Lung (tissue), 12 donors: ENCODE measurements around the gene IQSEC1. TPM values are rescaled to one million over a fixed set of nuclear protein-coding genes. Genes with fewer than 3 reads are reported as not detected.
"Not testable (repeated sequence)": the region's sequence is repeated elsewhere in the genome, so short reads cannot be mapped to it uniquely, and the experiment has no call there.

ENCODE experiments used
- ATAC-seq: fragments of 200-7000 bp; cut with Tn5 transposase; one replicate; pipeline ENCODE4 v1.9.1; 2020; ENCODE audit warnings: moderate number of reproducible peaks; ENCODE audit not compliant: insufficient read depth, low FRiP score
- DNase-seq, 3 donors: peaks; one replicate each; pipeline ENCODE4 v3.0.0-alpha.2; 2013 to 2017
- H3K27ac ChIP-seq, 2 donors: one replicate each; pipeline ENCODE4 v1.5.1; 2013; ENCODE audit warnings: mild to moderate bottlenecking in 2 of 2, moderate library complexity in 2 of 2, control low read depth in 1 of 2, inconsistent platforms in 1 of 2, low read depth in 1 of 2, low read length in 1 of 2
- H3K27me3 ChIP-seq, 3 donors: one replicate each; pipeline ENCODE4 v1.5.1; 2013; ENCODE audit warnings: low read length in 2 of 3; ENCODE audit not compliant: control insufficient read depth in 3 of 3, insufficient read depth in 3 of 3
- H3K36me3 ChIP-seq, 4 donors: one replicate each; pipeline ENCODE4 v1.5.1; 2013; ENCODE audit warnings: low read length in 4 of 4, mild to moderate bottlenecking in 1 of 4, moderate library complexity in 1 of 4; ENCODE audit not compliant: control insufficient read depth in 4 of 4, insufficient read depth in 4 of 4
- H3K4me1 ChIP-seq, 5 donors: one replicate each; pipeline ENCODE4 v1.5.1; 2013; ENCODE audit warnings: low read length in 5 of 5, mild to moderate bottlenecking in 2 of 5, moderate library complexity in 1 of 5; ENCODE audit not compliant: control insufficient read depth in 5 of 5, insufficient read depth in 5 of 5
- H3K4me3 ChIP-seq: one replicate; pipeline ENCODE4 v1.5.1; 2013; ENCODE audit warnings: mild to moderate bottlenecking, control low read depth, moderate library complexity
- H3K9ac ChIP-seq, 2 donors: one replicate each; pipeline ENCODE4 v1.5.1; 2013; ENCODE audit warnings: low read length in 2 of 2, control low read depth in 1 of 2; ENCODE audit not compliant: insufficient read depth in 1 of 2
- H3K9me3 ChIP-seq, 4 donors: one replicate each; pipeline ENCODE4 v1.5.1; 2013; ENCODE audit warnings: low read length in 3 of 4, mild to moderate bottlenecking in 1 of 4, moderate library complexity in 1 of 4; ENCODE audit not compliant: control insufficient read depth in 4 of 4, insufficient read depth in 3 of 4
- WGBS, 2 donors: extraction: QIAGEN DNeasy Blood & Tissue Kit; methylation state at CpG; one replicate each; pipeline ENCODE4 v1.1.7; 2013; 5-methylcytosine and 5-hydroxymethylcytosine counted together
- polyA plus RNA-seq, 2 donors: library from polyadenylated mRNA; stranded (reverse); fragments of 200-250 nt; gene quantifications; one replicate each; pipeline ENCODE4 v1.2.1, GENCODE V29; 2013
- total RNA-seq, 2 donors: library from RNA; depleted of rRNA in 1 of 2; stranded (reverse); fragments of >200 nt in 1 of 2; gene quantifications; one replicate each; pipeline ENCODE4 v1.2.1, GENCODE V29; 2014 to 2021
- TF ChIP-seq, protein P1 (sequence below): IDR thresholded peaks from 2 replicates; pipeline ENCODE4 v1.5.1; 2012; ENCODE audit warnings: mild to moderate bottlenecking; ENCODE audit errors: control extremely low read depth, extremely low read depth
- donor health status: control.
- donor health status: control.
- donor health status: Bipolar disorder and iron deficiency.
- donor health status: healthy.
- donor health status: DM: yes; HTN: yes; CAD: no.

The IQSEC1 gene
- total and polyA plus RNA-seq, 4 donors, result 13.9 to 69.1 (median 31.1) TPM

DNA sequence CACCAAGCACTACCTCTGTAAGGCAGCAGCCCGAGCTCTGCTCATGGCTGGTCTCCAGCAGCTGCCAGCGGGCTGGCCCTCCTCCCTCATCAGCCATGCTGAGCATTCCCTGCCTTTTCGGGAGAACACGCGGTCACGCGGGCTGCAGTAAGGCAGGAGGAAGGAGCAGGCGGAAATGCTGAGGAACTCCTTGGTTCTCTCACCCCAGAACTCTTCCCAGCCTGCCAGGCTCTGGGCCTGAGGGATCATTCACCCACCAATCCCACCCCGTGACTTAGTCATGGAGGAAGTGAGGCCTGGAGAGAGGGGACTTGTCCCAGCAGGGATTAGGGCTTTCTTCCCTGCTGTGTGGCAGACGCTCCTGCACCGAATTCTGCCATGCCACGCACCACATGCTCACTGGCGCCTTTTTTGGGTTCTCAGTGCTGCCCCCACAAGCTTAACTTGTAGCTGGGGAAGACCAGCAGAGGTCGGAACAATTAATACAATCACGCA is 189.0 kb downstream of the IQSEC1 start:
- TF ChIP-seq, protein P1, sequence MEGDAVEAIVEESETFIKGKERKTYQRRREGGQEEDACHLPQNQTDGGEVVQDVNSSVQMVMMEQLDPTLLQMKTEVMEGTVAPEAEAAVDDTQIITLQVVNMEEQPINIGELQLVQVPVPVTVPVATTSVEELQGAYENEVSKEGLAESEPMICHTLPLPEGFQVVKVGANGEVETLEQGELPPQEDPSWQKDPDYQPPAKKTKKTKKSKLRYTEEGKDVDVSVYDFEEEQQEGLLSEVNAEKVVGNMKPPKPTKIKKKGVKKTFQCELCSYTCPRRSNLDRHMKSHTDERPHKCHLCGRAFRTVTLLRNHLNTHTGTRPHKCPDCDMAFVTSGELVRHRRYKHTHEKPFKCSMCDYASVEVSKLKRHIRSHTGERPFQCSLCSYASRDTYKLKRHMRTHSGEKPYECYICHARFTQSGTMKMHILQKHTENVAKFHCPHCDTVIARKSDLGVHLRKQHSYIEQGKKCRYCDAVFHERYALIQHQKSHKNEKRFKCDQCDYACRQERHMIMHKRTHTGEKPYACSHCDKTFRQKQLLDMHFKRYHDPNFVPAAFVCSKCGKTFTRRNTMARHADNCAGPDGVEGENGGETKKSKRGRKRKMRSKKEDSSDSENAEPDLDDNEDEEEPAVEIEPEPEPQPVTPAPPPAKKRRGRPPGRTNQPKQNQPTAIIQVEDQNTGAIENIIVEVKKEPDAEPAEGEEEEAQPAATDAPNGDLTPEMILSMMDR, result no peak
- H3K9ac ChIP-seq, result no peak overlapping the region
- ATAC-seq (no peak), DNase-seq (peak; percentile 36 to 46 (median 41))
- peaks cover 0 to 4% (median 0%) of the 10 kb centered on the region in 3 donors for H3K27me3 ChIP-seq
- H3K36me3 ChIP-seq, result no peaks in the 10 kb centered on the region
- H3K4me1 ChIP-seq, result peaks cover 0 to 4% (median 0%) of the 10 kb centered on the region in 5 donors
- no peak overlapping the region for H3K4me3 ChIP-seq
- 77 to 91% methylated on average over 15 of the region's 15 CpGs for WGBS, 2 donors
- H3K27ac ChIP-seq, result no peak overlapping the region
- H3K9me3 ChIP-seq, result no peaks in the 10 kb centered on the region

DNA sequence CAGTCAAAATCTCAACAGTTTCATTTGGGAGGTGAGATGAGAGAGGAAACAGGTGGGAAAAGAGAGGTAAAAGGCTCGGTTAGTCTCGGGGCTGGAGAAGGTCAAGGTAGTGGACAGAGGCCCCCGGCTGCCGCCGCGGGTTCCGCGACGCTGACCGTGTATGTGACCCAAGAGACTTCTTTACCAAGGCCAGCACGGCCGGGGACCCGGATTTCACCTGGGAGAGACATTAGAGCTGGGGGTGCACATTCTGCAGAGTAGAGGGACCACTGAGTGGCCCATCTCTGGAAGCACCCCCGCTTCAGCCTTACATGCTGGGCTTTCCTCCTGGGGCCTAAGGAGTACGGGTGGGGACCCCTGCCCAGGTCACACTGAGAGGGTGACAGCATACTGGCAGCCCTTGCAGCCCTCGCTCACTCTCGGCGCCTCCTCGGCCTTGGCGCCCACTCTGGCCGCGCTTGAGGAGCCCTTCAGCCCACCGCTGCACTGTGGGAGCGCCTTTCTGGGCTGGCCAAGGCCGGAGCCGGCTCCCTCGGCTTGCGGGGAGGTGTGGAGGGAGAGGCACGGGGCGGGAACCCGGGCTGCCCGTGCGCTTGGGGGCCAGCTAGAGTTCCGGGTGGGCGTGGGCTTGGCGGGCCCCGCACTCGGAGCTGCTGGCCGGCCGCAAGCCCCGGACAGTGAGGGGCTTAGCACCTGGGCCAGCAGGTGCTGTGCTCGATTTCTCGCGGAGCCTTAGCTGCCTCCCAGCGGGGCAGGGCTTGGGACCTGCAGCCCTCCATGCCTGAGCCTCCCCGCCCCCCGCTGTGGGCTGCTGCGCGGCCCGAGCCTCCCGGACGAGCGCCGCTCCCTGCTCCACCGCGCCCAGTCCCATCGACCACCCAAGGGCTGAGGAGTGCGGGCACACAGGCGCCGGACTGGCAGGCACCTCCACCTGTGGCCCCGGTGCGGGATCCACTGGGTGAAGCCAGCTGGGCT is 190.6 kb downstream of the IQSEC1 start:
- TF ChIP-seq, protein P1, result no peak
- no peak for DNase-seq
- Histone ChIP-seq H3K36me3 (no peaks in the 10 kb centered on the region), H3K9me3 (no peaks in the 10 kb centered on the region), H3K27ac (no peak overlapping the region), H3K9ac (no peak overlapping the region), H3K4me1 (peaks cover 0 to 6% (median 0%) of the 10 kb centered on the region in 5 donors), H3K4me3 (no peak overlapping the region), H3K27me3 (peaks cover 0 to 4% (median 0%) of the 10 kb centered on the region in 3 donors)
- ATAC-seq, result no peak
- 93 to 98% methylated on average over 60 to 62 of the region's 62 CpGs for WGBS, 2 donors

DNA sequence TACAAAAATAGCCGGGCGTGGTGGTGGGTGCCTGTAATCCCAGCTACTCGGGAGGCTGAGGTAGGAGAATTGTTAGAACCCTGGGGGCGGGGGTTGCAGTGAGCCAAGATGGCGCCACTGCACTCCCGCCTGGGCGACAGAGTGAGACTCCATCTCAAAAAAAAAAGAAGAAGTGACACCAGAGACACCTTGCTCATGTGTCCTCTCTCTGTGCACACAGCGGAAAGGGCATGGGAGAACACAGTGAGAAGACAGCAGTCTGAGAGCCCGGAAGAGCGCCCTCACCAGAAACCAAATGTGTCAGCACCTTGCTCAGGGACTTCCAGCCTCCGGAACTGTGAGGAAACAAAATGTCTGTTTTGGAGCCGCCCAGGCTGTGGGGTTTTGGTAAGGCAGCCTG is 191.4 kb downstream of the IQSEC1 start:
- not testable (repeated sequence) for H3K4me3 ChIP-seq, H3K9ac ChIP-seq, H3K36me3 ChIP-seq, H3K9me3 ChIP-seq, DNase-seq, ATAC-seq, H3K27me3 ChIP-seq, H3K27ac ChIP-seq, H3K4me1 ChIP-seq
- WGBS, 2 donors, result 94 to 96% methylated on average over 12 of the region's 12 CpGs

DNA sequence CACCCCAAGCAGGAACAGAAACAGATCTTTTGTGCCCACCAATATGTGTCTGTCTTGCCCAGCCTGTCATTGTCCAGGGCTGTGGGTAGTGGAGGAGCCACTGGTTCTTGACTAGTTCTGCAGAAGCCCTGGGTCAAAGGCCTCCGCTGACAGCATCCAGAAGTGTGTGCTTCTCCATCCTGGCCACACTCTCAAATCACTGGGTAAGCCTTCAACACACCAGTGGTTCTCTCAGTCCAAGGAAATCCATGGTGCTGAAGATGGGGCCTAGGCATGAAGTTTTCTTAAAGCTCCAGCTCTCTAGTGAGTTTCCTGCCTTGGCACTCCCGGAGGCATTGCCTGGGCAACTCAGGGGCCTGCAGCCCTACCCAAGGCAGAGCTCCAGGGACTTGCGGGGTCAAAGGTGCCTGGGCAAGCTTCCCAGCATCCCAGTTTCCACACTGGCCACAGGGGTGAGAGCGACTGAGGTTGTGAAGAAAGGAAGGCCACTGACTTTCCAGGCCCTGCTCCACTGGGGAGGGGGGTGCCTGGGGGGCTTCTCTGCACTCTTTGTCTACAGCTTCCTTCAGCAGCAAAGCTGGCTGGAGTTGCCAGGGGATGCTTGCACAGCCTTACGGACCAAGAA is 193.9 kb downstream of the IQSEC1 start:
- DNase-seq, result peak in 1 of 3 donors; percentile 23
- TF ChIP-seq, protein P1, result no peak
- WGBS, 2 donors, result 92 to 98% methylated on average over 5 of the region's 5 CpGs
- ATAC-seq, result no peak
- Histone ChIP-seq H3K9me3 (peaks cover 0 to 2% (median 0%) of the 10 kb centered on the region in 4 donors), H3K36me3 (no peaks in the 10 kb centered on the region), H3K4me1 (peaks cover 0 to 9% (median 3%) of the 10 kb centered on the region in 5 donors), H3K27ac (no peak overlapping the region), H3K4me3 (no peak overlapping the region), H3K9ac (no peak overlapping the region), H3K27me3 (no peaks in the 10 kb centered on the region)

DNA sequence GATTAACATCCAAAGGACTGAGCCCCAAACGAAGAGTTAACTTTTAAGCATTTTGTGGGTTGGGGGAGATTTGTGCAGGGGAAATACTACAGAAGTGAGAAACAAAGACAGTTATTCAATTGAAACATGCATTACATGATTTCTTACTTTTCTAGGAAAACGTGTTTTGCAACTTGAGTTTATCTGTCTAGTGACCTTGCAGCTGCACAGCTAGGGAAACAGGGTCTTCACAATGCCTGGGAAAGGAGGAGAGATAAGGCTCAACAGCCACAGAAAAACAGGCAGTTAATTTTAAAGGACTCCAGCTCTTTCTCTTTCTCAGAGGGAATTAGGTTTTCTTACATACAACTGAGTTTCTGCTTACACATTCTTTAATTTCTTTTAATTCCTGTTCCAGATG is 194.5 kb downstream of the IQSEC1 start:
- H3K9me3 ChIP-seq, result not testable (repeated sequence)

More for the DNA sequence above, 194.5 kb downstream of the IQSEC1 start:
- not testable (repeated sequence) for H3K27ac ChIP-seq, H3K9ac ChIP-seq, H3K27me3 ChIP-seq, H3K36me3 ChIP-seq, H3K4me1 ChIP-seq, DNase-seq, ATAC-seq, H3K4me3 ChIP-seq
- WGBS, 2 donors, result 49 to 57% methylated on average over 2 of the region's 2 CpGs
